GM21390 (cell line): ENCODE results near the gene RNF111.
"Not testable (repeated sequence)": the region's sequence is repeated elsewhere in the genome, so short reads cannot be mapped to it uniquely, and the experiment has no call there.

Source experiments
- ATAC-seq: cut with Tn5 transposase; IDR thresholded peaks from one replicate; pipeline ENCODE4 v1.9.1; 2021; ENCODE audit not compliant: unreplicated experiment

Gene RNF111

DNA sequence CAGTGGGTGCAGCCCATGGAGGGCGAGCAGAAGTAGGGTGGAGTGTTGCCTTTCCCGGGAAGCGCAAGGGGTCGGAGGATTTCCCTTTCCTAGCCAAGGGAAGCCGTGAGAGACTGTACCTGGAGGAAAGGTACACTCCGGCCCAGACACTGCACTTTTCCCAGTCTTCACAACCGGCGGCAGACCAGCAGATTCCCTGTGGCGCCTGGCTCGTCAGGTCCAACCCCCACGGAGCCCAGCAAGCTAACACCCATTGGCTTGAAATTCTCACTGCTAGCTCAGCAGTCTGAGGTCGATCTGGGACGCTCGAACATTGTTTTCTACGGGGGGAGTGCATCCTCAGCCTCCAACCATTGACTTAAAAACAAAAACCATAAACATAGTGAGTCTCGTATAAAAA, 144.0 kb downstream of the RNF111 start:
- no peak for ATAC-seq

DNA sequence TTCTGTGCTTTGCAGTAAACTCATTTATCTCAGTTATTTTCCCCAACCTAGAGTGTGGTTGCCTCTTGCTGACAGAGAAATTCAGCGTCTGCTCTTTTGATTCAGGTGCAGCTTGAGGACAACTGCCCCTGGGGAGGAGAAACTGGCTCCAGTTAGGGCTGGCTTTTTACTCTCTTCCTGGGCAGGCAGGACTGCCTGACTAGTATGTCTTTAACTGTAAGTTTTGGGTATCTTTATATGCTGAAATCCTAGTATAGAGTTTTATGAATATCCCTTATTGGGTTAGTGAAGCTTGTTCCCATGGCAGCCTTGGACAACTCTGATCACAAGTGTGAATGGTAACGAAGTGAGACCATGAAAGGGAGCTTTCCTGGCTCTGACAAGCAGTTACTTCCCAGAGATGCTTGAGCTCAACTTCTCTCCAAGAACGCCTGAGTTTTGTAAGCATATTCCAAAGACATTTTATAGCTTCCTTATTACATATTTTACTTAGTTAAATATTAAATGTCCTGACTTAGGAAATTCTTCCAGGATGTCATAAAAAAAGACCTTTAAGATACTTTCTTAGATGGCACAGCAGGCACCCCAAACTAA, 144.6 kb downstream of the RNF111 start:
- no peak for ATAC-seq

DNA sequence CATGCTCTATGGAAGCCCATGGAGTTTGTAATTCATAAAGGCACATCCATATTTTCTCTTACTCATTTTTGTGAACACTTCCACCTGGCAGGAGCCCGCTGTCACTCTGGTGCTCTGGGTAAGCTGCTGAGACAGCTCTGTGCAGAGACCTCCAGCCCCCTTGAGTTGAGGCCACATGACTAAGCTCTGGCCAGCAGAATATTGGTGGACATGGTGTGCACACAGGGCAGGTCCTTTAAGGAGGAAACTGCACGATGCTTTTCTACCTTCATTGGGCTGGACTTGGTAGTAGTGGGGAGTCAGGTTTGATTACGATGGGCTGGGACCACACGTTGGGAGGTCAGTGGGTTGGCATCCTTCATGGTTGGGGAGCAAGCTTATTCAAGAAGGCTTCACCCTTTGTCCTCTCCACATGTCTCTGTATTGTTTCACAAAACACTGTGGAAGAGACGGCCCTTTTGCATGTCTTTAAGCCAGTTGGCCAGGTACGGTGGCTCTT, 146.5 kb downstream of the RNF111 start:
- no peak for ATAC-seq

DNA sequence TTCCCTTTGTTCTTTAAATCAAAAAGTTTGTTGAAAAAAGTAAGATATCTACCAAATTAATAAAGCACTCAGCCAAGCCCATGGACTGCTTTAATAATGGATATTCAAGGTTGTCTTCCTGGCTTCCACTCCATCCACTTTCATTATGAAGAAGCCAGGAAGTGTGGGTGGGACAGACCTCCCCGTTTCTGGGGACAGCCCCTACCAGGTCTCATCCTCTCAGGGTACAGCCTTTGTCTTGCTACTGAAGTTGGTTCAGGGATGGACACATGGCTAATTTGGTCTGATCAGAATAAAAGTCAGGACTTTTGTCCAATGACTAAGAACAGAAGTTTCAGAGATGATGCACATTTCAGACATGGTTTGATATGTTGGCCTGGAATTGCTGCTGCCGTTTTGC, 150.1 kb downstream of the RNF111 start:
- no peak for ATAC-seq

DNA sequence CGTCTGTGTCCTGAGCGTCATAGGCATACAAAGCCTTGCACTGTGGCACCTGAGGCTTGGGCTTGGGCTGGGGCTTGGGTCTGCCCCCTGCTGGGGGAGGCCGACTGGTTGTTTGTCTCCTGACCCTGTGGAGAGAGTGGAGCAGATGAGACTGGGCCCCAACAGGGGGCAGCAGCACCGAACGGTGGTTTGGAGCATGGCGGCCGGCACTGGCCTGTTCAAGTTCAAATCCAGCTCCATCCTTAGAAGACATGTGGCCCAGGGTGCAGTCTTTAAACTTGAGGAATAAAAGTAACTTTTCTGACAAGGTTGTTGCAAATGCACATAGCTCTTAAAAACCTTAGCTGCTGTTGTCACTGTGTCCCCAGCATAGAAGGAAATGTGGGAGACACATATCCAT, 150.8 kb downstream of the RNF111 start:
- ATAC-seq: peak; percentile 64

DNA sequence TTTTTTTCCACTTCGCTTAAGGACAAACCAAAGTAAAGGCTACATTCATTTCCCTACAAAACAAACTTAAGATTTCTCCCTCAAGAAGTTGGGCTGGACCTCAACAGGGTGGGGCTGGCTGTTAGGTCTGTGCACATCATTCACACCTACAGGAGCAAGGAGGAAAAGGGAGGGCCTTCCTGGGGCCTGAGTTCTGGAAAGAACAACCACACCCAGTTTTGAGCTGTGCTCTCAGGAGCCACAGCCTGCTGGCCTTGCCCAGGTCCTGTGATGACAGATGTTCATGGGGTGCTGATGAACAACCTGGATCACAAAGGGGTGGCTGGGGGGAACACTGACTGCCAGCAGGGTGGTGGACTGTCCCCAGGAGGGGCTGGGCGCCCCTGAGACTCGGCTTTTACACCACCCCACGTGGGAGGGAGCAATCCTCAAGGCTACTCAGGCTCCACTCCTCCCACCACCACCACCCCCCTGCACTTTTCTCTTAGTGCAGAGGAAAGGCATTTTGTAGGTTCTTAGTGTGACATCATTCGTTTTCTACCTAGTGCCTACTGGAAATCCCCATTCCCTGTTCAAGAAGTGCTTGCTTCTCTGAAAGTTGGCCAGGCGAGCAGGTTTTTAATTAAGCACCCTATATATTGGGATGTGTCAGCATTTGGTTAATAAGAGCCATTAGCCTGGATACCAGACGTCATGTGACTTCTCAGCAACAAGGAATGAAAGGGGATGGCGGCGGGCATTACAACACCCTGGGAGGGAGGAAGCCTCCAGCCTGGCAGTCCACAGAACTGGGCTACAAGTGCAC, 153.2 kb downstream of the RNF111 start:
- no peak for ATAC-seq

DNA sequence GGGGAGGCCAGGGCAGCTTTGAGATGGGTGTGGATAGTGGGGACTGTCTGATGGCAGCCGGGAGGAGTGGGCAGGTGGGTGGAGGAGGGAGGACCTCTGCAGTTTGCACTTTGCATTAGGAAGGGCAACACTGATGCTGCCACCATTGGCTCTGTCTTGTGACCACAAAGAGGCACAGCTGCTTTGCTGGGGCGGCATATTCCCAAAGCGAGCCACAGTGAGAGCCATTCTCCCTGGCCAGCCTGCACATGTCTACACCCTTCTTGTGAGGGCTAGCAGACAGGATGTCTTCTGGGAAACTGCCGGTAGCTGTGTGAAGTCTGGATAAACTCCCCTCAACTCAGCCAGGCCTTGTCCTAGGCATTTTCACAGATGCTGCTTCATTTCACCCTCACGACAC, 155.8 kb downstream of the RNF111 start:
- no peak for ATAC-seq

DNA sequence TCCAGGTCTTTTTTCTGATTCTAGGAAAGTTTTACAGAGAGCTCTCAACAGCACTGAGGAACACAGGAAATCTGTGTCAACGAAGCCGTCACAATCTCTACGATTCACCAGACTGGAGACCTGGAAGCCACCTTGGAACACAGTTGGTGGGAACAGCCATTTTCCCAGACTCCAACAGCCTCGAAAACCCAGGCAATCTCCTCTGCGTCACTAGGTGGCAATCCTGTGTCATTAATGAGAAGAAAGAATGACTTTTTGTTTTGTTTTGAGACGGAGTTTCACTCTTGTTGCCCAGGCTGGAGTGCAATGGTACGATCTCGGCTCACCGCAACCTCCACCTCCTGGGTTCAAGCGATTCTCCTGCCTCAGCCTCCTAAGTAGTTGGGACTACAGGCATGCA, 157.1 kb downstream of the RNF111 start:
- not testable (repeated sequence) for ATAC-seq
